HK-2 (cell line): ENCODE data around the gene ACLY.
"Not testable (repeated sequence)": the region's sequence is repeated elsewhere in the genome, so short reads cannot be mapped to it uniquely, and the experiment has no call there.

Experiments
- DNase-seq: peaks from one replicate; pipeline ENCODE4 v3.0.0-alpha.2; 2018; ENCODE audit not compliant: unreplicated experiment

Gene ACLY

DNA sequence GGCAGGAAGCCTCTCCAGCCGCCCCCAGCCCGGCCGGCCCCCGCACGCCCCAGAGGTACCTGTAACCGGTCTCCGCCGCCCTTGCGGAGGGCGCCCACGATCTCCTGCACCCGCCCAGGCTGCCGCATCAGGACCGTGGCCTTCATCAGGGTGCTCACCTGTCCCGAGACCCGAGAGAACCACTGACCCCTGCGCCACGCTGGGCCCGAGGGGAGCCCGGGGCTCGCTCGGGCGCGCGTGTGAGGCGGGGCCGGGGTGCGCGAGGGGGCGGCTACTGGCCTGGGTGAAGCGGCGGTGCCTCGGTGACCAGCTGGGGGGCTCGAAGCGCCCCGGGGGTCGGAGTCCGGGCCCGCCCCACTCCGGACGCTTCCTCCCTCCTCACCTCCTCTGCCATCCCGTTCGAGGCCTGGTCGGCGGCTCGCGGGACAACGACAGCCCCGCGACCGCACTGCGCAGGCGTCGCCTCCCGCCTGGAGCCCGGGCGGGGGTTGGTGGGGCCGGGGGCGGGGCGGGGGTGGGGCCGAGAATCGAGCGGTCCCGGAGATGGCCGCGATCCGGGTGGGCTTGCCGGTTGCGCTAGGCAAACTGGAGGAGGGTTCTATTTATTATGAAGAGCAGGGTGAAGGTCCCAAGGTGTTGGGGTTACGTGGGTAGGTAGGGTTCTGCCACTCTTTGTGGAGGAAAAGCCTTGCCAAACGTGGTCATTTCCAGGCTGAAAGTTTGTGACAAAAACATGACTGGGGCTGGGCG lies 82.8 kb downstream of the ACLY start, which contains the start of gene NT5C3B:
Gene NT5C3B (minus strand): TSS at position 433 of the 750 bp plus-strand sequence. CDS start 39 bp downstream, at position 394.
- peak; percentile 71 for DNase-seq

DNA sequence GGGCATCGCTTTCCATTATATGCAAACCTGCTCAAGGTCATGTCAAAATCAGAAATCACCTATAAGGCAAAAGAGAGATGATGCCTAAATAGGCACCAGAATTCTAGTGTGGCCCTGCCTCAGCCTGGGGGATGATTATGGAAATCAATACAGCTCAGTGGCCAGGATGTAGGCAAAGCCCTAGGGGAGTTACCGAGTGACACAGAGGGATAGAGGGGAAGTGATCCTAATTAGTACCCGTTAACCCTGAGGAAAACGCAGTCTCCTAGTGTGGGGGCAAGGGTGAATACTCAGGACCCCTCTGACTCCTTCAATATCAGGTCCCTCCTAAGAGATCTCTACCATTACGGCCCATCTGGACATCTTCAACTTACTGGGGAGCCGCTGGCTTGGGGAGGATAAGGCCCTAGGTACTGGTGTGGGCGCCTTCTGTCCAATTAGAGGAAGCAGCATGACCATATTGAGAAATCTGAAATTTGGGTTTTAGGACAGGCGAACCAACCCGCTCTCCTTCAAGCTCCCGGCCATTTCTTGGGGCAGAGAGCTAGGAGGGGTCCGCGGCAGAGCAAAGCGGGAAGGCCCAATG lies 83.4 kb downstream of the ACLY start:
- no peak for DNase-seq

DNA sequence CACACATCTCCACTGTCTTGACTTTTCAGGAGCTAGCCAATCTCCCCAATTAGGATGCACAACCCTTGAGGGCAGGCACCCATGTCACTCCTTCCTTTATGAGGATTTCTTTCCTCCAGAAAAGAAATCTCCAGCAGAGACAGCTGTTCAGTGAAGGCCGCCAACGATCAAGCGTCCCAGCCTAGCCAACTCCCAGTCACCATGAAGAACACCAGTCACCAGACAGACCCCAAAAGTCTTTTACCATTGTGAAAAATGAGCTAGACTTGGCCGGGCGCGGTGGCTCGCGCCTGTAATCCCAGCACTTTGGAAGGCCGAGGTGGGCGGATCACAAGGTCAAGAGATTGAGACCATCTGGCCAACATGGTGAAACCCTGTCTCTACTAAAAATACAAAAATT lies 88.8 kb downstream of the ACLY start:
- not testable (repeated sequence) for DNase-seq

DNA sequence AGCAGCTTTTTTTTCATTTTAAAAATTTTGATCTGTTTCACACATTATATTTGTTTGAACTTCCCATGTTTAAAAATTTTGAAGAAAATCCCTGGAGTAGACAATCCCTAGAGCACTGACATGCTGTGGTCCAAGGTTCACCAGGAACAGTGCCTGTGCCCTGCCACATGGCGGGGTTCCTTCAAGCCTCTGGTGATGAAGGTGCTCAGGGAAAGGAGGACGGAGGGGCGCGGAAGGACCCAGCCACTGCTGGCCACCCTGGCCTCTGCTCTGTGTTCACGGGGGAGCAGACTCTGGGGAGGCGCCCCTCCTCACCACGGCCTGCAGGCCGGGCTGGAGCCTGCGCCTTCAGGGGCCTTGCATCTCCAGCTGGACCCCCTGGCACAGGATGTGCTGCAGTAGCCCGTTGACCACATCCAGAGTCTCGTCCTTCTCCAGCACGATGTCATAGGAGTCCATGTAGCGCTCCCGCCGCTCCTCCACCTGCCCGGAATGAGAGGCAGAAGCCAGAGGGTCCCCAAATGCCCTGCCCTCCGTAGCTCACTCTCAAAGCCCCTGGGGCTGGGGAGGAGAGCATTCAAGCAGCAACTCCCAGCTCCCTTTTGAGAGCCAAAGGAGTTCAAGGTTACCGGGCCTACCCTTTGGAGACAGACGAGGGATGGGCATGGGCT lies 93.4 kb downstream of the ACLY start:
- no peak for DNase-seq

DNA sequence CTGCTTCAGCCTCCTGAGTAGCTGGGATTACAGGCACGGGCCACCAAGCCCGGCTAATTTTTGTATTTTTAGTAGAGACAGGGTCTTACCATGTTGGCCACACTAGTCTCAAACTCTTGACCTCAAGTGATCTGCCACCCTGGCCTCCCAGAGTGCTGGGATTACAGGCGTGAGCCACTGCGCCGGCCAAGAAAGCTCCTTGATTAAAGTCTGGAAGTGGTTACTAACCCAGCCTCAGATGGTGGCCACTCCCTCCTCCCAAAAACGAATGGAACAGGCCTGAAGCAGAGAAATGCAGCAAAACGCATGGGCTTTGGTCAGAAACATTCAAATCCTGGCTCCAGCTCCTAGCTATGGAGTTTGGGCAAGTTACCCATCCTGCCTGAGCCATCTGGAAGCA lies 94.7 kb downstream of the ACLY start:
- no peak for DNase-seq

DNA sequence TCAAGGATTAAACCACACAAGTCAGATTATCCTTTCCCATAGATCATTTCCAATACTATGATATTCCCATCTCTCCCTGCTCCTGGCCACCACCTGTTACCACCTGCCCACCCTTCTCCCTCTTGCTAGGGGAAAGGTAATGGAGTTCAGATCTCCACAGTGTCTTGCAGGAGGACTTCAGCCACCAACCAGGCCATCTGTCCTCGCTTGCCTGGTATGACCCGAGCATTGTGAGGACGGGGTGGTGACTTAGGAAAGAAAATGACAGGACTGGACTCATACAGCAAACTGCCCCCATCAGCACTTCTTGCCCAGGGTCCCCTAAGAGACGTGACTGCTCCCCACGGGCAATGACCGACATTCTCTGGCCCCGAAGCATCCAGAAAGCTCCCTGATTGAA lies 95.2 kb downstream of the ACLY start:
- DNase-seq: no peak

DNA sequence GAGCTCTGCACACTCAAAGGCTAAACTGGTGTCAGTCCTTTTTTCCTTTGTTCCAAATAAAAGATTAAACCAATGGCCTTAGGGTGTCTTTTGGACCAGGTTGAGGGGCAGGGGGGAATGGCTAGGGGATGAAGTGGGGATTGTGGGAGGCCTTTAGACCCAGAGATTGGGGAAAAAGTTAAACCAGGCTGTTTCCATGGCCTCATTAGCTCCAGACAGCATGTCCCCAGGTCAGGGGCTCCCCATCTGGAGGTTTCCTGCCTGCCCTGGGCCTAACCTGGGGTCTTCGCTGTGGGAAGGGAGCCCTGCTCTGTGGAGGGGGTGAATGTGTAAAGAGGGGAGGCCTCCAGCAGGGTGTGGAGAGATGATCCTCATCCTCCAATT lies 95.6 kb downstream of the ACLY start:
- no peak for DNase-seq

DNA sequence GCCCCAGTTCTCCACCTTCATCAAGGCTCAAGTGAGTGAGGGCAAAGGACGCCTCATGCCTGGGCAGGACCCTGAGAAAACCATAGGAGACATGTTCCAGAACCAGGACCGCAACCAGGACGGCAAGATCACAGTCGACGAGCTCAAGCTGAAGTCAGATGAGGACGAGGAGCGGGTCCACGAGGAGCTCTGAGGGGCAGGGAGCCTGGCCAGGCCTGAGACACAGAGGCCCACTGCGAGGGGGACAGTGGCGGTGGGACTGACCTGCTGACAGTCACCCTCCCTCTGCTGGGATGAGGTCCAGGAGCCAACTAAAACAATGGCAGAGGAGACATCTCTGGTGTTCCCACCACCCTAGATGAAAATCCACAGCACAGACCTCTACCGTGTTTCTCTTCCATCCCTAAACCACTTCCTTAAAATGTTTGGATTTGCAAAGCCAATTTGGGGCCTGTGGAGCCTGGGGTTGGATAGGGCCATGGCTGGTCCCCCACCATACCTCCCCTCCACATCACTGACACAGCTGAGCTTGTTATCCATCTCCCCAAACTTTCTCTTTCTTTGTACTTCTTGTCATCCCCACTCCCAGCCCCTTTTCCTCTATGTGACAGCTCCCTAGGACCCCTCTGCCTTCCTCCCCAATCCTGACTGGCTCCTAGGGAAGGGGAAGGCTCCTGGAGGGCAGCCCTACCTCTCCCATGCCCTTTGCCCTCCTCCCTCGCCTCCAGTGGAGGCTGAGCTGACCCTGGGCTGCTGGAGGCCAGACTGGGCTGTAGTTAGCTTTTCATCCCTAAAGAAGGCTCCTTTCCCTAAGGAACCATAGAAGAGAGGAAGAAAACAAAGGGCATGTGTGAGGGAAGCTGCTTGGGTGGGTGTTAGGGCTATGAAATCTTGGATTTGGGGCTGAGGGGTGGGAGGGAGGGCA lies 96.3 kb downstream of the ACLY start:
- DNase-seq: no peak

DNA sequence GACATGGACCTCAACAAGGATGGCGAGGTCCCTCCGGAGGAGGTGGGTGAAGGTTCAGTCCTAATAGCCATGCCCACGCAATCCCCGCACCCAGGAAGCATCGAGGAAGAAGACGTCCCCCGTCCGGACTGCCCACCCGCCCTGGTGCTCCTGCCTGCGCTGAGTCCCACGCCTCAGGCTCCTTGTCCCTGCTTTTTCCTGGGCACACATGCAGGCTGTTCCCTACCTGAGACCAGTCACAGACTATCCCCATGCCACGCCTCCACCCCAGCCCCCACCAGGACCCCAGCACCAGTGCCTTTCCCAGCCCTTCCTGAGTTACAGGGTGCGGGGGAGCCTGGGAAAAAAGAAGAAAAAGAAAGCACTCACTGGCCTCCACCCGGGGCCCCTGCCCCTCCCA lies 97.0 kb downstream of the ACLY start:
- no peak for DNase-seq

DNA sequence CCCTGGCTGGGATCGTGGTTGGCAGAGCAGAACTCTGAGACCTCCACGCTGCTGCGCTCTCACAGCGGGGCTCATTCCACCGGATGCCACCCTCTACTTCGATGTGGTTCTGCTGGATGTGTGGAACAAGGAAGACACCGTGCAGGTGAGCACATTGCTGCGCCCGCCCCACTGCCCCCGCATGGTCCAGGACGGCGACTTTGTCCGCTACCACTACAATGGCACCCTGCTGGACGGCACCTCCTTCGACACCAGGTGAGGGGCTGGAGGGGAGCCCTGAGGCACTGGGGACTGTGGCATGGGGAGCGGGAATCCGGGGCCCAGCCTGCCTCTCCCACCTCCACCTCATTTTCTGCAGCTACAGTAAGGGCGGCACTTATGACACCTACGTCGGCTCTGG lies 100.7 kb downstream of the ACLY start:
- no peak for DNase-seq
